Kidney (tissue), 14 donors: ENCODE measurements around the gene CHST5. TPM values are rescaled to one million over a fixed set of nuclear protein-coding genes. Genes with fewer than 3 reads are reported as not detected.
A peak's percentile ranks its signal among the peaks of the same experiment; 100 is the strongest.
"Not testable (repeated sequence)": the region's sequence is repeated elsewhere in the genome, so short reads cannot be mapped to it uniquely, and the experiment has no call there.

Experiments used
- DNase-seq, 5 donors: peaks; one replicate each; pipeline ENCODE4 v3.0.0-alpha.2; 2013 to 2020
- FAIRE-seq: peaks from 2 replicates; lab custom pipeline; 2012; peaks lifted over from hg19 to GRCh38; lab: Jason Lieb, UNC
- H3K27ac ChIP-seq, 2 donors: one replicate each; pipeline ENCODE4 v1.7.0; 2013; ENCODE audit warnings: low read depth in 2 of 2, low read length in 2 of 2, inconsistent platforms in 1 of 2
- H3K27me3 ChIP-seq: one replicate; pipeline ENCODE4 v1.7.1; 2013; ENCODE audit warnings: low read length, inconsistent platforms; ENCODE audit not compliant: control insufficient read depth, insufficient read depth
- H3K36me3 ChIP-seq, 3 donors: one replicate each; pipeline versions ENCODE4 v1.7.0 to v1.7.1; 2013; ENCODE audit warnings: low read length in 3 of 3, control low read depth in 1 of 3, inconsistent platforms in 1 of 3; ENCODE audit not compliant: insufficient read depth in 3 of 3, control insufficient read depth in 2 of 3
- H3K4me1 ChIP-seq, 3 donors: one replicate each; pipeline versions ENCODE4 v1.7.0 to v1.7.1; 2013; ENCODE audit warnings: low read length in 3 of 3, inconsistent platforms in 1 of 3, low read depth in 1 of 3; ENCODE audit not compliant: control insufficient read depth in 2 of 3, insufficient read depth in 2 of 3
- H3K4me3 ChIP-seq, 3 donors: one replicate each; pipeline versions ENCODE4 v1.7.0 to v1.8.1; 2013; ENCODE audit warnings: low read length in 3 of 3, control low read depth in 1 of 3, inconsistent platforms in 1 of 3
- H3K9ac ChIP-seq, 3 donors: one replicate each; pipeline versions ENCODE4 v1.7.0 to v1.7.1; 2013; ENCODE audit warnings: low read length in 3 of 3, control low read depth in 1 of 3, inconsistent platforms in 1 of 3
- H3K9me3 ChIP-seq, 3 donors: one replicate each; pipeline versions ENCODE4 v1.7.0 to v1.7.1; 2013; ENCODE audit warnings: low read length in 3 of 3, control low read depth in 1 of 3, inconsistent platforms in 1 of 3; ENCODE audit not compliant: control insufficient read depth in 2 of 3, insufficient read depth in 1 of 3
- intact Hi-C: fragments of 100-400 bp; cut with DNase I; formaldehyde crosslinking; loops from one replicate; pipeline ENCODE4 v1.11.1; 2022
- polyA plus RNA-seq: library from polyadenylated mRNA; stranded (reverse); fragments of 350-450 nt; fragmentation: Illumina TruSeq; extraction: RNeasy Lipid Tissue Mini Kit (QIAGEN cat#74804); gene quantifications from one replicate; pipeline ENCODE4 v1.2.3, GENCODE V29; 2014; ENCODE audit warnings: low read depth, low replicate concordance; ENCODE audit not compliant: insufficient read depth
- total RNA-seq: library from RNA; stranded (reverse); fragmentation: NEBNext Ultra II Directional; extraction: Animal tissue kit (Norgen Biotek cat#: 25700); gene quantifications from one replicate; pipeline ENCODE4 v1.2.1, GENCODE V29; 2021
- TF ChIP-seq, protein P1 (sequence below): IDR thresholded peaks from 3 replicates; pipeline ENCODE4 v1.5.1; 2012; ENCODE audit warnings: mild to moderate bottlenecking, moderate library complexity, borderline replicate concordance; ENCODE audit not compliant: insufficient read depth; ENCODE audit errors: extremely low read depth
- donor health status: control.
- donor health status: control.
- donor health status: control.
- donor health status: control.
- donor health status: control.
- donor health status: DM: yes; HTN: yes; CAD: no.
- donor health status: Normal renal cell carcinoma (clear cell type).

Gene CHST5
- total and polyA plus RNA-seq, 2 donors from 2014 or later = 0.13 to 0.28 TPM

DNA sequence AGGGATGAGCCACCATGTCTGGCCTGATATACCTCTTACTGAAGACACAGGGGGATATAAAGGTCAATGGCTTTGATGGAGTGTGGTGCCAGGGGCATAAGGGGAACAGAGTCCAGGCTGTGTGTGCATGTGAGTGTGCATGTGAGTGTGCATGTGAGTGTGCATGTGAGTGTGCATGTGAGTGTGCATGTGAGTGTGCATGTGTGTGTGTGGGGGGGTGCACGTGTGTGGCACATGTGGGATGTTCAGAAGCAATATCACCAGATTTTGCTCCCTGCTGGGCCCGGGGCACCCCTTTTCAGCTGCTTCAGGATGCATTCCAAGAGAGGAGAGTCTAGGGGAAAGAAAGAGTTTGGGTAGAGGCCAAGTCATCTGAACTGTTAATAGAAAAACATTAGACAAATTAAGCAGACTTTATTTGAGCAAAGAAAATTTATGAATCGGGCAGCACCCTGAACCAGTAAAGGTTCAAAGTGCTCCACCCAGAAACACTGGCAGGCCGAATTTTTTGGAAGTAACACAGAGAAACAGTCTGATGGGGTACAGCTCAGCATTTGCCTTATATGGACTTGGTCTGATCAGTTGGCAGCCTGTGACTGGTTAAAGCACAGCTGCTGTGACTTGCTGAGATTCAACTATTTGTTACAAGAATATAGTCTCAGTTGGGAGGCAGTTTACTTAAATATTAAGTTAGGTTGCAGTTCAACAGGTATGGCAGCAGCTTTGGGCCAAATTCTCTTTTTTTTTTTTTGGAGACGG lies 9.7 kb downstream of the CHST5 start:
- Histone ChIP-seq H3K27me3 (no peaks in the 10 kb centered on the region), H3K9ac (no peak overlapping the region), H3K27ac (no peak overlapping the region), H3K4me1 (no peaks in the 10 kb centered on the region), H3K4me3 (no peak overlapping the region), H3K9me3 (no peaks in the 10 kb centered on the region), H3K36me3 (no peaks in the 10 kb centered on the region)
- DNase-seq (peak in 1 of 5 donors; percentile 20), FAIRE-seq (no peak)
- intact Hi-C loops = no loop called here
- TF ChIP-seq, protein P1, sequence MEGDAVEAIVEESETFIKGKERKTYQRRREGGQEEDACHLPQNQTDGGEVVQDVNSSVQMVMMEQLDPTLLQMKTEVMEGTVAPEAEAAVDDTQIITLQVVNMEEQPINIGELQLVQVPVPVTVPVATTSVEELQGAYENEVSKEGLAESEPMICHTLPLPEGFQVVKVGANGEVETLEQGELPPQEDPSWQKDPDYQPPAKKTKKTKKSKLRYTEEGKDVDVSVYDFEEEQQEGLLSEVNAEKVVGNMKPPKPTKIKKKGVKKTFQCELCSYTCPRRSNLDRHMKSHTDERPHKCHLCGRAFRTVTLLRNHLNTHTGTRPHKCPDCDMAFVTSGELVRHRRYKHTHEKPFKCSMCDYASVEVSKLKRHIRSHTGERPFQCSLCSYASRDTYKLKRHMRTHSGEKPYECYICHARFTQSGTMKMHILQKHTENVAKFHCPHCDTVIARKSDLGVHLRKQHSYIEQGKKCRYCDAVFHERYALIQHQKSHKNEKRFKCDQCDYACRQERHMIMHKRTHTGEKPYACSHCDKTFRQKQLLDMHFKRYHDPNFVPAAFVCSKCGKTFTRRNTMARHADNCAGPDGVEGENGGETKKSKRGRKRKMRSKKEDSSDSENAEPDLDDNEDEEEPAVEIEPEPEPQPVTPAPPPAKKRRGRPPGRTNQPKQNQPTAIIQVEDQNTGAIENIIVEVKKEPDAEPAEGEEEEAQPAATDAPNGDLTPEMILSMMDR = no peak

DNA sequence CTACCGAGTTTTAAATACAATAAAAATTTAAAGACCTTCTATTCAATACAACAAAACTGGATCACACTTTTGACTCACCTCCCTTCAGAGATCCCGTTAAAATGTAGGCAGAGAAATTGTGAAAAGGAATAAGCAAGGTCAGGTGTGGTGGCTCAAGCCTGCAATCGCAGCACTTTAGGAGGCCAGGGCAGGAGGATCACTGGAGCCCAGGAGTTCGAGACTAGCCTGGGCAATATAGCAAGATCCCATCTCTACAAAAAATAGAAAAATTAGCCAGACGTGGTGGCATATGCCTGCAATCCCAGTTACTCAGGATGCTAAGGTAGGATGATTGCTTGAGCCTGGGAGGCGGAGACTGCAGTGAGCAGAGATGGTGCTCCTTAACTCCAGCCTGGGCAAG lies 16.7 kb downstream of the CHST5 start:
- no peak for FAIRE-seq

DNA sequence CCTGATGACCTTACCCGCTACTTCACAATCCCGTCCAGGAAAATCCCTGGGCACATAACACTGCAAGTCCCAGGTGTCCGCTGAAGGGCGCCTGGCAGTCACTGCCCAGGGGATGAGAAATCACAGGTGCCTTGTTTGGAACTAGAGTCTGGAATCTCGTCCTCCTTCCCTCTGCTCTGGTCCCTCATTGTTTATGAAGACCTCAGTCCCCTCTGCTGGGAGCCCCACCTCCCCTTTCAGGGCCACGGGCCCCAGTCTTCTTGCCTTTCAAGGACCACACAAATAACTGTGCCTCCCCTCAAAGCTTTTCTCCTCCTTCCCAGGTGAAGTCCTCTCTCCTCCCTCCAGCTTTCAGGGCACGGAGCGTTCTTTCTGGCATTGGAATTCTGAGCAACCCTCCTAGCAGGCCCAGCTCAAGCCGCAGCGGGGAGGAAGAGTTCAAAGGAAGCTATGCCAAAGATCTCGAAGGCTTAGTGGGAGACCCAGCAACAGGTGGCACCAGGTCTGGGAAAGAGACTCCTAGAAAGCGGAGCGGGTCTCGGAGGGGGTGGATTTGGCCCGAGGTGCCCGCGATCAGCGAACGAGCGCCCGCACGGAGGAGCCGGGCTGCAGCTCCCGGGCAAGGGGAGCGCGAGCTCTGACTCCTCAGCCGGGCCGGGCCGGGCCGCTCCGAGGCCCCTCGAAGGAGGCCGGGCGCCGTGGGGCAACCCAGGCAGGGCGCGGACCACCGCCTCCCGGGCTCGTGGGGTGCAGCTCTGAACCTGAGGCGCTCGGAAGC lies 19.5 kb downstream of the CHST5 start:
- intact Hi-C loops, H3K9me3 ChIP-seq, H3K36me3 ChIP-seq, H3K27me3 ChIP-seq, FAIRE-seq, H3K4me1 ChIP-seq: not testable (repeated sequence)
- Histone ChIP-seq H3K4me3 (peak overlapping the region; percentile 46 to 83 (median 61)), H3K27ac (peak overlapping the region; percentile 78 to 96), H3K9ac (peak overlapping the region in 2 of 3 donors; percentile 85 to 92)
- DNase-seq = peak; percentile 46 to 63 (median 52)

More for the DNA sequence above, 16.7 kb downstream of the CHST5 start:
- no peaks in the 10 kb centered on the region for H3K36me3 ChIP-seq
- no peaks in the 10 kb centered on the region for H3K27me3 ChIP-seq
- no peaks in the 10 kb centered on the region for H3K9me3 ChIP-seq
- no peak overlapping the region for H3K9ac ChIP-seq
- H3K27ac ChIP-seq = no peak overlapping the region
- TF ChIP-seq, protein P1 = no peak
- intact Hi-C loops = no loop called here
- DNase-seq = no peak
- H3K4me1 ChIP-seq = no peaks in the 10 kb centered on the region
- H3K4me3 ChIP-seq = no peak overlapping the region

DNA sequence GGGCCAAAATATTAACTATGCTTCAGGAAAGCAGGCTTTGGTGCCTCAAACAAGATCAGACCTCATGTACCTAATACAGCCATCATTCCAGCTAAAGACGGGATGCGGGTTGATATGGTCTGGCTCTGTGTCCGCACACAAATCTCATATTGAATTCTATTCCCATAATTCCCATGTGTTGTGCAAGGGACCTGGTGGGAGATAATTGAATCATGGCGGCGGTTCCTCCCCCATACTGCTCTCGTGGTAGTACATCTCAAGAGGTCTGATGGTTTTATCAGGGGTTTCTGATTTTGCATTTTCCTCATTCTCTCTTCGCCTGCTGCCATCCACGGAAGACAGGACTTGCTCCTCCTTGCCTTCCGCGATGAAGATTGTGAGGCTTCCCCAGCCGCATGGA lies 21.6 kb downstream of the CHST5 start:
- no peak overlapping the region for H3K9ac ChIP-seq
- TF ChIP-seq, protein P1 = no peak
- no peak overlapping the region for H3K27ac ChIP-seq
- no peaks in the 10 kb centered on the region for H3K9me3 ChIP-seq
- FAIRE-seq (no peak), DNase-seq (peak in 1 of 5 donors; percentile 11)
- H3K27me3 ChIP-seq = no peaks in the 10 kb centered on the region
- no peaks in the 10 kb centered on the region for H3K4me1 ChIP-seq
- no peaks in the 10 kb centered on the region for H3K36me3 ChIP-seq
- no peak overlapping the region for H3K4me3 ChIP-seq
- intact Hi-C loops = no loop called here
